ENCODE measurements around the gene STX1B. TPM values are rescaled to one million over a fixed set of nuclear protein-coding genes. Genes with fewer than 3 reads are reported as not detected.

Gene STX1B
- total and polyA plus RNA-seq, 10 donors: 0.29 to 4.2 (median 1.5) TPM

GRCh38 chr16:30984669-30985400 lies 25.6 kb downstream of the STX1B start, which contains the start of gene HSD3B7:
TSS of gene HSD3B7 (plus strand) at chr16:30985207. CDS start at chr16:30985659, 452 bp downstream.
- Histone ChIP-seq H3K4me1 (peaks cover 6 to 30% (median 25%) of the 10 kb centered on the region in 6 donors), H3K27ac (peak within 1 kb of the TSS; percentile 21 to 81 (median 70)), H3K36me3 (peaks cover 0 to 78% (median 51%) of the 10 kb centered on the region in 6 donors), H3K9me3 (no peaks in the 10 kb centered on the region), H3K4me3 (peak within 1 kb of the TSS in 7 of 8 donors; percentile 27 to 65 (median 39)), H3K27me3 (replicated peaks in 1 of 7) (no peaks in the 10 kb centered on the region)
- TF ChIP-seq CTCF (IDR thresholded peaks at IDR 0.05 in 8 of 11, conservative IDR thresholded peaks at IDR 0.05 in 3 of 11) (peak; percentile 93 to 98 (median 95)), POLR2AphosphoS5 (IDR thresholded peaks at IDR 0.05) (peak; percentile 67 to 86 (median 78)), POLR2A (IDR thresholded peaks at IDR 0.05) (no peak)
- DNase-seq: peak; percentile 97
- intact Hi-C loops (cut with DNase I; ENCODE audit: low total_unique reads): loop anchor here (5.0 to 10.0 kb wide), 2 partner anchors 110 to 457 kb away; partner anchors contain the start of genes VKORC1 and ZNF843
- 29 to 54% (median 34%) methylated on average over 17 to 24 of the region's 24 CpGs for WGBS, 5 donors

GRCh38 chr16:30983898-30984610 lies 26.4 kb downstream of the STX1B start:
- Histone ChIP-seq H3K9me3 (no peaks in the 10 kb centered on the region), H3K4me3 (no peak overlapping the region), H3K4me1 (peaks cover 6 to 30% (median 25%) of the 10 kb centered on the region in 6 donors), H3K36me3 (peaks cover 0 to 86% (median 59%) of the 10 kb centered on the region in 6 donors), H3K27ac (peak overlapping the region in 5 of 8 donors; percentile 15 to 81 (median 78)), H3K27me3 (replicated peaks in 1 of 7) (no peaks in the 10 kb centered on the region)
- WGBS, 5 donors: 71 to 75% (median 74%) methylated on average over 9 to 14 of the region's 14 CpGs
- intact Hi-C loops (cut with DNase I; ENCODE audit: low total_unique reads): loop anchor here (10.0 kb wide), 1 partner anchor 111 kb away; the partner anchor contains the start of gene VKORC1
- no peak for TF ChIP-seq POLR2AphosphoS5 (IDR thresholded peaks at IDR 0.05)
- TF ChIP-seq CTCF (IDR thresholded peaks at IDR 0.05 in 8 of 11, conservative IDR thresholded peaks at IDR 0.05 in 3 of 11): no peak
- no peak for TF ChIP-seq POLR2A (IDR thresholded peaks at IDR 0.05)
- DNase-seq: no peak

GRCh38 chr16:30983289-30983889 lies 27.0 kb downstream of the STX1B start:
- DNase-seq: no peak
- intact Hi-C loops (cut with DNase I; ENCODE audit: low total_unique reads): loop anchor here (10.0 kb wide), 1 partner anchor 111 kb away; the partner anchor contains the start of gene VKORC1
- Histone ChIP-seq H3K4me3 (no peak overlapping the region), H3K27me3 (replicated peaks in 1 of 7) (no peaks in the 10 kb centered on the region), H3K9me3 (no peaks in the 10 kb centered on the region), H3K27ac (peak overlapping the region in 1 of 8 donors; percentile 81), H3K36me3 (peaks cover 0 to 88% (median 66%) of the 10 kb centered on the region in 6 donors), H3K4me1 (peaks cover 6 to 30% (median 25%) of the 10 kb centered on the region in 6 donors)
- WGBS, 5 donors: 85 to 92% (median 88%) methylated on average over 5 to 25 of the region's 25 CpGs
- TF ChIP-seq POLR2A (IDR thresholded peaks at IDR 0.05): no peak
- no peak for TF ChIP-seq CTCF (IDR thresholded peaks at IDR 0.05 in 8 of 11, conservative IDR thresholded peaks at IDR 0.05 in 3 of 11)
- peak in 1 of 3 donors; percentile 44 for TF ChIP-seq POLR2AphosphoS5 (IDR thresholded peaks at IDR 0.05)
